ENCODE measurements around the gene SMYD3. TPM values are rescaled to one million over a fixed set of nuclear protein-coding genes. Genes with fewer than 3 reads are reported as not detected.

The SMYD3 gene
- total and polyA plus RNA-seq, 2 donors (not counting 1 experiment from before 2014, with no cell fraction given), result 69.4 to 83.1 TPM

DNA sequence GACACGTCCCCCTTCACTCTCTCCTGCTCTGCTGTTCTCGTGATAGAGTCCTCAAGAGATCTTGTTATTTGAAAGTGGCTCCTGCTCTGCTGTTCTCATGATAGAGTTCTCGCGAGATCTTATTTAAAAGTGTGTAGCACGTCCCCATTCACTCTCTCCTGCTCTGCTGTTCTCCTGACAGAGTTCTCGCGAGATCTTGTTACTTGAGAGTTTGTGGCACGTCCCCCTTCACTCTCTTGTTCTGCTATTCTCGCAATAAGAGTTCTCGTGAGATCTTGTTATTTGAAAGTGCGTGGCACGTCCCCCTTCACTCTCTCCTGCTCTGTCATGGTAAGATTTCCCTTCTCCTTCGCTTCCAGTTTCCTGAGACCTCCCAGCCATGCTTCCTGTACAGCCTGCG, 47.9 kb downstream of the SMYD3 start:
- no peak for TF ChIP-seq EZH2 (IDR thresholded peaks at IDR 0.05; ENCODE audit: low read length, missing control alignments)
- TF ChIP-seq, protein P1, sequence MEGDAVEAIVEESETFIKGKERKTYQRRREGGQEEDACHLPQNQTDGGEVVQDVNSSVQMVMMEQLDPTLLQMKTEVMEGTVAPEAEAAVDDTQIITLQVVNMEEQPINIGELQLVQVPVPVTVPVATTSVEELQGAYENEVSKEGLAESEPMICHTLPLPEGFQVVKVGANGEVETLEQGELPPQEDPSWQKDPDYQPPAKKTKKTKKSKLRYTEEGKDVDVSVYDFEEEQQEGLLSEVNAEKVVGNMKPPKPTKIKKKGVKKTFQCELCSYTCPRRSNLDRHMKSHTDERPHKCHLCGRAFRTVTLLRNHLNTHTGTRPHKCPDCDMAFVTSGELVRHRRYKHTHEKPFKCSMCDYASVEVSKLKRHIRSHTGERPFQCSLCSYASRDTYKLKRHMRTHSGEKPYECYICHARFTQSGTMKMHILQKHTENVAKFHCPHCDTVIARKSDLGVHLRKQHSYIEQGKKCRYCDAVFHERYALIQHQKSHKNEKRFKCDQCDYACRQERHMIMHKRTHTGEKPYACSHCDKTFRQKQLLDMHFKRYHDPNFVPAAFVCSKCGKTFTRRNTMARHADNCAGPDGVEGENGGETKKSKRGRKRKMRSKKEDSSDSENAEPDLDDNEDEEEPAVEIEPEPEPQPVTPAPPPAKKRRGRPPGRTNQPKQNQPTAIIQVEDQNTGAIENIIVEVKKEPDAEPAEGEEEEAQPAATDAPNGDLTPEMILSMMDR (conservative IDR thresholded peaks at IDR 0.05 in 1 of 2, IDR thresholded peaks at IDR 0.05 in 1 of 2; ENCODE audit: low read depth in 1 of 2, low read length in 2 of 2), result no peak

DNA sequence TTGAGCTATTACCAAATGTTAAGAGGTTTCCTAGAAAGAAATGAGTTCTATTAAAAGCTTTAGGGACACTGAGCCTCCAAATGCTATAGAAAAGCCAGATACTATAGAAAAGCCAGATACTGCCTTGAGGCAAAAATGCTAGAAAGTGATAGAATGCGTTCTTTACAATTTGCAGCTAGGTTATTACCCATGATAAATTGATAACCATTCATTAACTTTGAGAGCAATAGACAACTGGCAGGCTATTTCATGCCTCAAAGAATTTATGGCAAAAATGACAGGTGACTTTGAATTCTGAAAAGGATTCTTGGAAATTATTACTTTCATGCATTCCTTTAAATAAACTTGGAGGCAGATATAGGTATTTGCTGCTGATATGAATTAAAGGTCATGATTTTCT, 51.6 kb downstream of the SMYD3 start:
- TF ChIP-seq, protein P1 (conservative IDR thresholded peaks at IDR 0.05 in 1 of 2, IDR thresholded peaks at IDR 0.05 in 1 of 2; ENCODE audit: low read depth in 1 of 2, low read length in 2 of 2), result no peak
- no peak for TF ChIP-seq EZH2 (IDR thresholded peaks at IDR 0.05; ENCODE audit: low read length, missing control alignments)
- H3K27ac ChIP-seq (ENCODE audit: insufficient read depth, low read length), result no peak overlapping the region
- H3K9ac ChIP-seq (ENCODE audit: insufficient read depth, low read length), result no peak overlapping the region
- no peak overlapping the region for H2AFZ ChIP-seq (ENCODE audit: low read length)
- no peaks in the 10 kb centered on the region for H3K27me3 ChIP-seq (ENCODE audit: control insufficient read depth, insufficient read depth, low read length)
- H4K20me1 ChIP-seq (ENCODE audit: control insufficient read depth, extremely low read depth, insufficient read depth, low read length), result no peaks in the 10 kb centered on the region
- no peaks in the 10 kb centered on the region for H3K4me1 ChIP-seq (ENCODE audit: control insufficient read depth, extremely low read depth, insufficient read depth, low read length)
- H3K79me2 ChIP-seq (ENCODE audit: control insufficient read depth, insufficient read depth, low read length), result no peaks in the 10 kb centered on the region
- H3K9me3 ChIP-seq (ENCODE audit: control insufficient read depth, insufficient read depth, low read depth, low read length), result no peaks in the 10 kb centered on the region
- no peak overlapping the region for H3K4me2 ChIP-seq (ENCODE audit: extremely low read depth, insufficient read depth, low read length)
- no peaks in the 10 kb centered on the region for H3K36me3 ChIP-seq (ENCODE audit: control insufficient read depth, insufficient read depth, low read length)
- no peak overlapping the region for H3K4me3 ChIP-seq (replicated peaks in 1 of 4; ENCODE audit: control extremely low read depth in 1 of 4, insufficient read depth in 1 of 4, low read depth in 3 of 4, low read length in 4 of 4)
- DNase-seq (ENCODE audit: low read depth in 2 of 2), result no peak

More for the DNA sequence above, 47.9 kb downstream of the SMYD3 start:
- Histone ChIP-seq H2AFZ (ENCODE audit: low read length) (no peak overlapping the region), H3K27me3 (ENCODE audit: control insufficient read depth, insufficient read depth, low read length) (no peaks in the 10 kb centered on the region), H3K36me3 (ENCODE audit: control insufficient read depth, insufficient read depth, low read length) (no peaks in the 10 kb centered on the region), H3K9me3 (ENCODE audit: control insufficient read depth, insufficient read depth, low read depth, low read length) (no peaks in the 10 kb centered on the region), H3K27ac (ENCODE audit: insufficient read depth, low read length) (no peak overlapping the region), H4K20me1 (ENCODE audit: control insufficient read depth, extremely low read depth, insufficient read depth, low read length) (no peaks in the 10 kb centered on the region), H3K79me2 (ENCODE audit: control insufficient read depth, insufficient read depth, low read length) (no peaks in the 10 kb centered on the region), H3K4me3 (replicated peaks in 1 of 4; ENCODE audit: control extremely low read depth in 1 of 4, insufficient read depth in 1 of 4, low read depth in 3 of 4, low read length in 4 of 4) (no peak overlapping the region), H3K4me1 (ENCODE audit: control insufficient read depth, extremely low read depth, insufficient read depth, low read length) (no peaks in the 10 kb centered on the region), H3K9ac (ENCODE audit: insufficient read depth, low read length) (no peak overlapping the region), H3K4me2 (ENCODE audit: extremely low read depth, insufficient read depth, low read length) (no peak overlapping the region)
- DNase-seq (ENCODE audit: low read depth in 2 of 2), result no peak

DNA sequence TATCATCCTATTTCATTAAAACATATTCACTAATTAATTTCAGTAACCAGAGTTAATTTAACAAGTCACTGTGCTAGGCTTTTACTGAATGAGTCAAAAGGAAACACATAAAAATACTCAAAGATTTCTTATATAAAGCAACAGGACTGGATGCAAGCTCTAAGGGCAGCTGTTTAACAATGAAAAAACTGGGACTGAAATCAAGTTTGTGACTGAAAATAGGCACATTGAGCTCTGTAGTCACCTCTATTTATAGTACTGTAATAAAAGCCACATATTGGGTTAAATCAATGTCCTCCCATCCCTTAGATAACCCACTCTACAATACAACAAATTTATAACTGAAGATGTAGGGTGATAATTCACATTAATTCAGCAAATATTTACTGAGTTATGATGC, 52.4 kb downstream of the SMYD3 start:
- Histone ChIP-seq H3K36me3 (ENCODE audit: control insufficient read depth, insufficient read depth, low read length) (no peaks in the 10 kb centered on the region), H4K20me1 (ENCODE audit: control insufficient read depth, extremely low read depth, insufficient read depth, low read length) (no peaks in the 10 kb centered on the region), H3K27ac (ENCODE audit: insufficient read depth, low read length) (no peak overlapping the region), H2AFZ (ENCODE audit: low read length) (no peak overlapping the region), H3K4me2 (ENCODE audit: extremely low read depth, insufficient read depth, low read length) (no peak overlapping the region), H3K9ac (ENCODE audit: insufficient read depth, low read length) (no peak overlapping the region), H3K9me3 (ENCODE audit: control insufficient read depth, insufficient read depth, low read depth, low read length) (no peaks in the 10 kb centered on the region), H3K4me3 (replicated peaks in 1 of 4; ENCODE audit: control extremely low read depth in 1 of 4, insufficient read depth in 1 of 4, low read depth in 3 of 4, low read length in 4 of 4) (no peak overlapping the region), H3K79me2 (ENCODE audit: control insufficient read depth, insufficient read depth, low read length) (no peaks in the 10 kb centered on the region), H3K27me3 (ENCODE audit: control insufficient read depth, insufficient read depth, low read length) (no peaks in the 10 kb centered on the region), H3K4me1 (ENCODE audit: control insufficient read depth, extremely low read depth, insufficient read depth, low read length) (no peaks in the 10 kb centered on the region)
- TF ChIP-seq EZH2 (IDR thresholded peaks at IDR 0.05; ENCODE audit: low read length, missing control alignments), result no peak
- TF ChIP-seq, protein P1 (conservative IDR thresholded peaks at IDR 0.05 in 1 of 2, IDR thresholded peaks at IDR 0.05 in 1 of 2; ENCODE audit: low read depth in 1 of 2, low read length in 2 of 2), result no peak
- peak in 1 of 2 donors; percentile 6 for DNase-seq (ENCODE audit: low read depth in 2 of 2)
